Effector memory CD8-positive, alpha-beta T cell (primary cell): ENCODE measurements around the gene RASA3.
"Not testable (repeated sequence)": the region's sequence is repeated elsewhere in the genome, so short reads cannot be mapped to it uniquely, and the experiment has no call there.

ENCODE experiments used
- ATAC-seq: fragments of 150-1000 bp; cut with Tn5 transposase; replicated peaks from 2 replicates; pipeline ENCODE4 v1.10.0; 2021; ENCODE audit warnings: mild to moderate bottlenecking, moderate library complexity
- DNase-seq, 3 experiments: peaks; one replicate each; pipeline ENCODE4 v3.0.0; 2021
- H3K27ac Mint-ChIP-seq, 2 donors: one replicate each; pipeline ENCODE4 v1.8.0; 2022; ENCODE audit warnings: mild to moderate bottlenecking in 2 of 2, mixed read lengths in 2 of 2, moderate library complexity in 2 of 2
- H3K27me3 Mint-ChIP-seq, 2 donors: one replicate each; pipeline ENCODE4 v1.8.0; 2022; ENCODE audit warnings: mixed read lengths in 2 of 2
- H3K36me3 Mint-ChIP-seq: one replicate; pipeline ENCODE4 v1.8.0; 2022; ENCODE audit warnings: mild to moderate bottlenecking, moderate library complexity, mixed read lengths; ENCODE audit not compliant: insufficient read depth
- H3K4me1 Mint-ChIP-seq, 2 donors: one replicate each; pipeline ENCODE4 v1.8.0; 2022; ENCODE audit warnings: low read depth in 2 of 2, mixed read lengths in 2 of 2
- H3K4me3 Mint-ChIP-seq, 2 donors: one replicate each; pipeline ENCODE4 v1.8.0; 2022; ENCODE audit warnings: mild to moderate bottlenecking in 2 of 2, mixed read lengths in 2 of 2, moderate library complexity in 2 of 2
- H3K9me3 Mint-ChIP-seq, 2 donors: one replicate each; pipeline ENCODE4 v1.8.0; 2022; ENCODE audit warnings: mixed read lengths in 2 of 2

RASA3 gene

GRCh38 chr13:114099918-114100445, 32.4 kb downstream of the RASA3 start:
- Mint-ChIP-seq H3K27me3 (no peaks in the 10 kb centered on the region), H3K9me3 (no peaks in the 10 kb centered on the region), H3K4me3 (peak overlapping the region; percentile 67 to 68), H3K27ac (peak overlapping the region; percentile 80 to 83), H3K4me1 (peaks cover 59 to 69% of the 10 kb centered on the region in 2 donors), H3K36me3 (peaks cover 69% of the 10 kb centered on the region)
- DNase-seq (peak in 1 of 3 experiments; percentile 29), ATAC-seq (peak; percentile 45)

- H3K36me3 Mint-ChIP-seq = peaks cover 66% of the 10 kb centered on the region
- ATAC-seq = no peak
- H3K4me3 Mint-ChIP-seq = peak overlapping the region in 1 of 2 donors; percentile 42
- DNase-seq = no peak
- peaks cover 55 to 69% of the 10 kb centered on the region in 2 donors for H3K4me1 Mint-ChIP-seq
- no peaks in the 10 kb centered on the region for H3K9me3 Mint-ChIP-seq
- H3K27ac Mint-ChIP-seq = peak overlapping the region in 1 of 2 donors; percentile 83
- H3K27me3 Mint-ChIP-seq = no peaks in the 10 kb centered on the region
Observed at GRCh38 chr13:114099191-114099590, 33.2 kb downstream of the RASA3 start.

- H3K4me1 Mint-ChIP-seq = peaks cover 60 to 73% of the 10 kb centered on the region in 2 donors
Observed at GRCh38 chr13:114098689-114099056, 33.8 kb downstream of the RASA3 start.

GRCh38 chr13:114097893-114098688, 34.3 kb downstream of the RASA3 start:
- peaks cover 68% of the 10 kb centered on the region for H3K36me3 Mint-ChIP-seq
- peaks cover 0 to 9% of the 10 kb centered on the region in 2 donors for H3K9me3 Mint-ChIP-seq
- peaks cover 63 to 76% of the 10 kb centered on the region in 2 donors for H3K4me1 Mint-ChIP-seq
- H3K27me3 Mint-ChIP-seq = no peaks in the 10 kb centered on the region
- ATAC-seq (no peak), DNase-seq (no peak)
- H3K27ac Mint-ChIP-seq = peak overlapping the region; percentile 83 to 93
- peak overlapping the region; percentile 64 to 73 for H3K4me3 Mint-ChIP-seq

More at GRCh38 chr13:114098689-114099056, 33.8 kb downstream of the RASA3 start:
- not testable (repeated sequence) for DNase-seq, H3K9me3 Mint-ChIP-seq, H3K27me3 Mint-ChIP-seq, ATAC-seq
- Mint-ChIP-seq H3K27ac (peak overlapping the region; percentile 83 to 93), H3K4me3 (peak overlapping the region; percentile 64 to 73), H3K36me3 (peaks cover 67% of the 10 kb centered on the region)

GRCh38 chr13:114097212-114097892, 35.1 kb downstream of the RASA3 start:
- H3K27ac Mint-ChIP-seq = peak overlapping the region; percentile 83 to 93
- ATAC-seq (no peak), DNase-seq (no peak)
- no peaks in the 10 kb centered on the region for H3K27me3 Mint-ChIP-seq
- peaks cover 68% of the 10 kb centered on the region for H3K36me3 Mint-ChIP-seq
- peaks cover 61 to 76% of the 10 kb centered on the region in 2 donors for H3K4me1 Mint-ChIP-seq
- H3K9me3 Mint-ChIP-seq = peaks cover 0 to 11% of the 10 kb centered on the region in 2 donors
- peak overlapping the region; percentile 64 to 73 for H3K4me3 Mint-ChIP-seq

- DNase-seq (no peak), ATAC-seq (no peak)
- Mint-ChIP-seq H3K4me1 (peaks cover 59 to 76% of the 10 kb centered on the region in 2 donors), H3K27ac (peak overlapping the region; percentile 83 to 93), H3K27me3 (no peaks in the 10 kb centered on the region), H3K36me3 (peaks cover 73% of the 10 kb centered on the region), H3K9me3 (peaks cover 3 to 11% of the 10 kb centered on the region in 2 donors), H3K4me3 (peak overlapping the region; percentile 64 to 73)
Observed at GRCh38 chr13:114096811-114097211, 35.6 kb downstream of the RASA3 start.

- DNase-seq (no peak), ATAC-seq (no peak)
- Mint-ChIP-seq H3K27me3 (no peaks in the 10 kb centered on the region), H3K36me3 (peaks cover 69% of the 10 kb centered on the region), H3K4me3 (peak overlapping the region; percentile 64 to 73), H3K4me1 (peaks cover 58 to 76% of the 10 kb centered on the region in 2 donors), H3K9me3 (peaks cover 3 to 11% of the 10 kb centered on the region in 2 donors), H3K27ac (peak overlapping the region; percentile 83 to 93)
Observed at GRCh38 chr13:114096031-114096485, 36.4 kb downstream of the RASA3 start.

GRCh38 chr13:114095486-114095885, 36.9 kb downstream of the RASA3 start:
- peak overlapping the region; percentile 83 to 93 for H3K27ac Mint-ChIP-seq
- peaks cover 66% of the 10 kb centered on the region for H3K36me3 Mint-ChIP-seq

GRCh38 chr13:114093118-114093517, 39.3 kb downstream of the RASA3 start:
- peaks cover 71% of the 10 kb centered on the region for H3K36me3 Mint-ChIP-seq
- no peak overlapping the region for H3K4me3 Mint-ChIP-seq
- no peaks in the 10 kb centered on the region for H3K27me3 Mint-ChIP-seq
- no peak for ATAC-seq
- peaks cover 55 to 81% of the 10 kb centered on the region in 2 donors for H3K4me1 Mint-ChIP-seq
- no peak for DNase-seq
- H3K9me3 Mint-ChIP-seq = peaks cover 3 to 11% of the 10 kb centered on the region in 2 donors
- H3K27ac Mint-ChIP-seq = peak overlapping the region; percentile 26 to 44

More at GRCh38 chr13:114095486-114095885, 36.9 kb downstream of the RASA3 start:
- H3K27me3 Mint-ChIP-seq = no peaks in the 10 kb centered on the region
- peak overlapping the region; percentile 64 to 73 for H3K4me3 Mint-ChIP-seq
- H3K9me3 Mint-ChIP-seq = peaks cover 3 to 11% of the 10 kb centered on the region in 2 donors
- no peak for DNase-seq
- H3K4me1 Mint-ChIP-seq = peaks cover 54 to 75% of the 10 kb centered on the region in 2 donors
- ATAC-seq = no peak

- no peak overlapping the region for H3K27ac Mint-ChIP-seq
- DNase-seq (no peak), ATAC-seq (no peak)
- H3K9me3 Mint-ChIP-seq = peaks cover 3 to 11% of the 10 kb centered on the region in 2 donors
- no peaks in the 10 kb centered on the region for H3K27me3 Mint-ChIP-seq
- H3K4me1 Mint-ChIP-seq = peaks cover 48 to 74% of the 10 kb centered on the region in 2 donors
- peak overlapping the region in 1 of 2 donors; percentile 47 for H3K4me3 Mint-ChIP-seq
- H3K36me3 Mint-ChIP-seq = peaks cover 70% of the 10 kb centered on the region
Observed at GRCh38 chr13:114092468-114092867, 40.0 kb downstream of the RASA3 start.

GRCh38 chr13:114090476-114090875, 41.9 kb downstream of the RASA3 start:
- Mint-ChIP-seq H3K27ac (peak overlapping the region; percentile 38 to 89), H3K9me3 (peaks cover 3 to 11% of the 10 kb centered on the region in 2 donors), H3K4me3 (peak overlapping the region; percentile 29 to 51), H3K4me1 (peaks cover 29 to 54% of the 10 kb centered on the region in 2 donors), H3K36me3 (peaks cover 56% of the 10 kb centered on the region), H3K27me3 (no peaks in the 10 kb centered on the region)
- ATAC-seq (peak; percentile 40), DNase-seq (no peak)

GRCh38 chr13:114089751-114090400, 42.5 kb downstream of the RASA3 start:
- DNase-seq = no peak
- ATAC-seq = no peak
- peak overlapping the region; percentile 29 to 51 for H3K4me3 Mint-ChIP-seq
- H3K4me1 Mint-ChIP-seq = peaks cover 25 to 48% of the 10 kb centered on the region in 2 donors
- H3K27me3 Mint-ChIP-seq = no peaks in the 10 kb centered on the region
- peak overlapping the region; percentile 52 to 89 for H3K27ac Mint-ChIP-seq
- peaks cover 3 to 11% of the 10 kb centered on the region in 2 donors for H3K9me3 Mint-ChIP-seq
- H3K36me3 Mint-ChIP-seq = peaks cover 53% of the 10 kb centered on the region

GRCh38 chr13:114089341-114089740, 43.1 kb downstream of the RASA3 start:
- Mint-ChIP-seq H3K36me3 (peaks cover 51% of the 10 kb centered on the region), H3K4me3 (no peak overlapping the region), H3K4me1 (peaks cover 25 to 45% of the 10 kb centered on the region in 2 donors)

More at GRCh38 chr13:114089341-114089740, 43.1 kb downstream of the RASA3 start:
- no peaks in the 10 kb centered on the region for H3K27me3 Mint-ChIP-seq
- peak overlapping the region; percentile 52 to 74 for H3K27ac Mint-ChIP-seq
- DNase-seq (no peak), ATAC-seq (no peak)
- peaks cover 3 to 11% of the 10 kb centered on the region in 2 donors for H3K9me3 Mint-ChIP-seq
